HEK293 (cell line): ENCODE data around the gene GJB4.

ENCODE experiments used
- CTCF ChIP-seq: fragments of 450-650 bp; formaldehyde crosslinking; IDR thresholded peaks from 2 replicates; pipeline ENCODE4 v1.5.1; 2016; ENCODE audit warnings: missing biosample characterization, missing genetic modification characterization
- PBX3 ChIP-seq: sonication (generic); formaldehyde crosslinking; IDR thresholded peaks from 2 replicates; pipeline ENCODE4 v1.8.1; 2022; ENCODE audit warnings: mild to moderate bottlenecking, moderate library complexity, missing genetic modification reagents
- SETDB1 ChIP-seq: IDR thresholded peaks from one replicate; pipeline ENCODE4 v1.6.1; 2017; ENCODE audit warnings: mild to moderate bottlenecking, low read length, moderate library complexity, mixed read lengths; ENCODE audit not compliant: insufficient read length
- YY2 ChIP-seq: fragments of 450-650 bp; formaldehyde crosslinking; IDR thresholded peaks from 2 replicates; pipeline ENCODE4 v1.5.1; 2016; ENCODE audit warnings: missing biosample characterization, missing genetic modification characterization
- ZBTB17 ChIP-seq: fragments of 450-650 bp; formaldehyde crosslinking; IDR thresholded peaks from 2 replicates; pipeline ENCODE4 v1.5.1; 2016; ENCODE audit warnings: missing biosample characterization, missing genetic modification characterization
- ZNF138 ChIP-seq: fragments of 450-650 bp; formaldehyde crosslinking; IDR thresholded peaks from 2 replicates; pipeline ENCODE4 v1.5.1; 2016; ENCODE audit warnings: missing biosample characterization, missing genetic modification characterization, borderline replicate concordance
- ZNF23 ChIP-seq: fragments of 450-650 bp; formaldehyde crosslinking; IDR thresholded peaks from 2 replicates; pipeline ENCODE4 v1.5.1; 2016; ENCODE audit warnings: missing biosample characterization, missing genetic modification characterization, borderline replicate concordance
- ZNF354C ChIP-seq: fragments of 450-650 bp; formaldehyde crosslinking; IDR thresholded peaks from 2 replicates; pipeline ENCODE4 v1.5.1; 2016; ENCODE audit warnings: missing biosample characterization, missing genetic modification characterization, low read depth, borderline replicate concordance
- ZNF488 ChIP-seq: fragments of 450-650 bp; formaldehyde crosslinking; IDR thresholded peaks from 2 replicates; pipeline ENCODE4 v1.5.1; 2016; ENCODE audit warnings: missing biosample characterization, missing genetic modification characterization
- ZNF621 ChIP-seq: fragments of 450-650 bp; formaldehyde crosslinking; IDR thresholded peaks from 2 replicates; pipeline ENCODE4 v1.5.1; 2017; ENCODE audit warnings: missing biosample characterization, missing genetic modification characterization
- ZNF645 ChIP-seq: fragments of 450-650 bp; formaldehyde crosslinking; IDR thresholded peaks from 2 replicates; pipeline ENCODE4; 2016; ENCODE audit warnings: missing biosample characterization, missing genetic modification characterization
- TF ChIP-seq, protein P1 (sequence below): fragments of 450-650 bp; formaldehyde crosslinking; conservative IDR thresholded peaks from 2 replicates; pipeline ENCODE4 v1.5.1; 2016; ENCODE audit warnings: low read depth, missing biosample characterization, missing genetic modification characterization
- TF ChIP-seq, protein P2 (sequence below): fragments of 450-650 bp; formaldehyde crosslinking; conservative IDR thresholded peaks from 2 replicates; pipeline ENCODE4 v1.5.1; 2016; ENCODE audit warnings: low read depth, missing biosample characterization, missing genetic modification characterization

DNA sequence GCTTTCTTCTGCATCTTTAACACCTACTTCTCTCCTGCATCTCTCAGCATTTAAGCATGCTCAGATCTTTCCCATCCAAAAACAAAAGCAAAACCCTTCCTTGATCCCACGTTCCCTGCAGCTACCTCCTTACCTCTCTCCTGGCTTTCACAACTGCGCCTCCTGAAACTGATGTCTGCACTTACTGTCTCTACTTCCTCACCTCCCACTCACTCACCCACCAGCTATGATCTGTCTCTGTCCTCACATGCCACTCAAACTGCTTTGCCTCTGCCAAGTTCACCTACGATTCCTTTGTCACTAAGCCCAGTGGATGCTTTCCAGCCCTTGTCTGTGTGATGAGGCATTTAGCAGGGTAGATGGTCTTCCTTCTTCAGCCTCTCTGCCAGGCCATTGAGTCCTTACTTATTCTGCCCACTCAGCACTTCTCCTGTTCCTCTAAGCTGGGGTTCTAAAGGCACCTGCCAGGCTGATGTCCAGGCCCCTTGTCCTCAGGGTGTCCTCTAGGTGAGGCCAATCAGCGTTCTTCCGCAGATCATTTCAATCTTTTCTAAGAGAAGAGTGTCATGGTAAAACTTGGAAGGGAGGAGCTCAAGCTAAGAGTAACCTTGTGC is 11.5 kb downstream of the GJB4 start:
- TF ChIP-seq, protein P1, sequence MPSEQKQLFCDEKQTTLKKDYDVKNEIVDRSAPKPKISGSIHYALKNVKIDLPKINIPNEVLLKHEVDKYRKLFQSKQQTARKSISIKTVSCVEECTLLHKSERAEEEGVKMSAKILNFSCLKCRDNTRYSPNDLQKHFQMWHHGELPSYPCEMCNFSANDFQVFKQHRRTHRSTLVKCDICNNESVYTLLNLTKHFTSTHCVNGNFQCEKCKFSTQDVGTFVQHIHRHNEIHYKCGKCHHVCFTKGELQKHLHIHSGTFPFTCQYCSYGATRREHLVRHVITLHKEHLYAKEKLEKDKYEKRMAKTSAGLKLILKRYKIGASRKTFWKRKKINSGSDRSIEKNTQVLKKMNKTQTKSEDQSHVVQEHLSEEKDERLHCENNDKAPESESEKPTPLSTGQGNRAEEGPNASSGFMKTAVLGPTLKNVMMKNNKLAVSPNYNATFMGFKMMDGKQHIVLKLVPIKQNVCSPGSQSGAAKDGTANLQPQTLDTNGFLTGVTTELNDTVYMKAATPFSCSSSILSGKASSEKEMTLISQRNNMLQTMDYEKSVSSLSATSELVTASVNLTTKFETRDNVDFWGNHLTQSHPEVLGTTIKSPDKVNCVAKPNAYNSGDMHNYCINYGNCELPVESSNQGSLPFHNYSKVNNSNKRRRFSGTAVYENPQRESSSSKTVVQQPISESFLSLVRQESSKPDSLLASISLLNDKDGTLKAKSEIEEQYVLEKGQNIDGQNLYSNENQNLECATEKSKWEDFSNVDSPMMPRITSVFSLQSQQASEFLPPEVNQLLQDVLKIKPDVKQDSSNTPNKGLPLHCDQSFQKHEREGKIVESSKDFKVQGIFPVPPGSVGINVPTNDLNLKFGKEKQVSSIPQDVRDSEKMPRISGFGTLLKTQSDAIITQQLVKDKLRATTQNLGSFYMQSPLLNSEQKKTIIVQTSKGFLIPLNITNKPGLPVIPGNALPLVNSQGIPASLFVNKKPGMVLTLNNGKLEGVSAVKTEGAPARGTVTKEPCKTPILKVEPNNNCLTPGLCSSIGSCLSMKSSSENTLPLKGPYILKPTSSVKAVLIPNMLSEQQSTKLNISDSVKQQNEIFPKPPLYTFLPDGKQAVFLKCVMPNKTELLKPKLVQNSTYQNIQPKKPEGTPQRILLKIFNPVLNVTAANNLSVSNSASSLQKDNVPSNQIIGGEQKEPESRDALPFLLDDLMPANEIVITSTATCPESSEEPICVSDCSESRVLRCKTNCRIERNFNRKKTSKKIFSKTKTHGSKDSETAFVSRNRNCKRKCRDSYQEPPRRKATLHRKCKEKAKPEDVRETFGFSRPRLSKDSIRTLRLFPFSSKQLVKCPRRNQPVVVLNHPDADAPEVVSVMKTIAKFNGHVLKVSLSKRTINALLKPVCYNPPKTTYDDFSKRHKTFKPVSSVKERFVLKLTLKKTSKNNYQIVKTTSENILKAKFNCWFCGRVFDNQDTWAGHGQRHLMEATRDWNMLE (tag by site-specific recombination): no peak
- TF ChIP-seq, protein P2, sequence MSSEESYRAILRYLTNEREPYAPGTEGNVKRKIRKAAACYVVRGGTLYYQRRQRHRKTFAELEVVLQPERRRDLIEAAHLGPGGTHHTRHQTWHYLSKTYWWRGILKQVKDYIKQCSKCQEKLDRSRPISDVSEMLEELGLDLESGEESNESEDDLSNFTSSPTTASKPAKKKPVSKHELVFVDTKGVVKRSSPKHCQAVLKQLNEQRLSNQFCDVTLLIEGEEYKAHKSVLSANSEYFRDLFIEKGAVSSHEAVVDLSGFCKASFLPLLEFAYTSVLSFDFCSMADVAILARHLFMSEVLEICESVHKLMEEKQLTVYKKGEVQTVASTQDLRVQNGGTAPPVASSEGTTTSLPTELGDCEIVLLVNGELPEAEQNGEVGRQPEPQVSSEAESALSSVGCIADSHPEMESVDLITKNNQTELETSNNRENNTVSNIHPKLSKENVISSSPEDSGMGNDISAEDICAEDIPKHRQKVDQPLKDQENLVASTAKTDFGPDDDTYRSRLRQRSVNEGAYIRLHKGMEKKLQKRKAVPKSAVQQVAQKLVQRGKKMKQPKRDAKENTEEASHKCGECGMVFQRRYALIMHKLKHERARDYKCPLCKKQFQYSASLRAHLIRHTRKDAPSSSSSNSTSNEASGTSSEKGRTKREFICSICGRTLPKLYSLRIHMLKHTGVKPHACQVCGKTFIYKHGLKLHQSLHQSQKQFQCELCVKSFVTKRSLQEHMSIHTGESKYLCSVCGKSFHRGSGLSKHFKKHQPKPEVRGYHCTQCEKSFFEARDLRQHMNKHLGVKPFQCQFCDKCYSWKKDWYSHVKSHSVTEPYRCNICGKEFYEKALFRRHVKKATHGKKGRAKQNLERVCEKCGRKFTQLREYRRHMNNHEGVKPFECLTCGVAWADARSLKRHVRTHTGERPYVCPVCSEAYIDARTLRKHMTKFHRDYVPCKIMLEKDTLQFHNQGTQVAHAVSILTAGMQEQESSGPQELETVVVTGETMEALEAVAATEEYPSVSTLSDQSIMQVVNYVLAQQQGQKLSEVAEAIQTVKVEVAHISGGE (tag by site-specific recombination): no peak
- no peak for TF ChIP-seq CTCF (tag by site-specific recombination)
- TF ChIP-seq ZNF645: no peak
- TF ChIP-seq ZNF621 (tag by site-specific recombination): no peak
- TF ChIP-seq PBX3: no peak
- TF ChIP-seq ZBTB17 (tag by site-specific recombination): no peak
- TF ChIP-seq ZNF354C: no peak
- no peak for TF ChIP-seq YY2 (tag by site-specific recombination)
- TF ChIP-seq ZNF138 (tag by site-specific recombination): no peak
- TF ChIP-seq ZNF488: no peak
- TF ChIP-seq ZNF23 (tag by site-specific recombination): no peak
- no peak for TF ChIP-seq SETDB1
